Adrenal gland (tissue), 5 donors: Measurements from ENCODE around the gene TEAD1.

Experiments used
- POLR2A ChIP-seq, 2 donors: fragments of 450-650 bp; IDR thresholded peaks; one replicate each; pipeline ENCODE4 v1.6.1; 2017; ENCODE audit warnings: antibody characterized with exemption in 2 of 2, mild to moderate bottlenecking in 2 of 2, moderate library complexity in 1 of 2
- TF ChIP-seq, protein P1 (sequence below), 6 experiments: fragments of 450-650 bp in 4 of 6; fragments of 200-600 bp in 2 of 6; sonication (generic) in 1 of 6; IDR thresholded peaks; 1 replicate in 5 of 6; 2 replicates in 1 of 6; pipeline versions ENCODE4 v1.5.1 to v1.8.0; 2016 to 2021; ENCODE audit warnings: antibody characterized with exemption in 6 of 6, mild to moderate bottlenecking in 2 of 6, moderate library complexity in 1 of 6
- donor health status: DM: no; HTN: no; CAD: no.

DNA sequence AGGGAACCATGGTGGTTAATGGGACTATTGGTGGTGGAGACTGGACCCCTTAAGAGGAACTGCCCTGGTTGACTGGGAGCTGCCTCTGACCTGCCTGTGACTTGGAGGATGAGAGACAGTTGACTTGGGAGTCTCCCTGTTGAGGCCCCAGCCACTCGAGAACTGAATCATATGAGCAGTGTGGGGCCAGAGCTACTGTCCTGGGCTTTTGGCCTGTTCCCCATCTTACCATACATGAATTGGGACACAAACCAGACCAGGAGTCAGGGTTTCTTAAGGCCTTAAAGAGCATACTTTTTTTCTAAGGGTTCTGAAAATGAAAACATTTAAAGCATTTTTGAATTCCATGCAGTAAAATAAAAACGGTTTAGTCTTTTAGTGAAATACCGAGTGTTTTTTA lies 92.8 kb downstream of the TEAD1 start:
- TF ChIP-seq, protein P1, sequence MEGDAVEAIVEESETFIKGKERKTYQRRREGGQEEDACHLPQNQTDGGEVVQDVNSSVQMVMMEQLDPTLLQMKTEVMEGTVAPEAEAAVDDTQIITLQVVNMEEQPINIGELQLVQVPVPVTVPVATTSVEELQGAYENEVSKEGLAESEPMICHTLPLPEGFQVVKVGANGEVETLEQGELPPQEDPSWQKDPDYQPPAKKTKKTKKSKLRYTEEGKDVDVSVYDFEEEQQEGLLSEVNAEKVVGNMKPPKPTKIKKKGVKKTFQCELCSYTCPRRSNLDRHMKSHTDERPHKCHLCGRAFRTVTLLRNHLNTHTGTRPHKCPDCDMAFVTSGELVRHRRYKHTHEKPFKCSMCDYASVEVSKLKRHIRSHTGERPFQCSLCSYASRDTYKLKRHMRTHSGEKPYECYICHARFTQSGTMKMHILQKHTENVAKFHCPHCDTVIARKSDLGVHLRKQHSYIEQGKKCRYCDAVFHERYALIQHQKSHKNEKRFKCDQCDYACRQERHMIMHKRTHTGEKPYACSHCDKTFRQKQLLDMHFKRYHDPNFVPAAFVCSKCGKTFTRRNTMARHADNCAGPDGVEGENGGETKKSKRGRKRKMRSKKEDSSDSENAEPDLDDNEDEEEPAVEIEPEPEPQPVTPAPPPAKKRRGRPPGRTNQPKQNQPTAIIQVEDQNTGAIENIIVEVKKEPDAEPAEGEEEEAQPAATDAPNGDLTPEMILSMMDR (IDR thresholded peaks at IDR 0.05), result no peak
- TF ChIP-seq POLR2A (IDR thresholded peaks at IDR 0.05), result no peak
